Measurements from ENCODE around the gene SMG9. TPM values are rescaled to one million over a fixed set of nuclear protein-coding genes. Genes with fewer than 3 reads are reported as not detected.

The SMG9 gene
- total RNA-seq, 6 experiments from 2014 or later: 29.8 to 39.4 (median 32.0) TPM

DNA sequence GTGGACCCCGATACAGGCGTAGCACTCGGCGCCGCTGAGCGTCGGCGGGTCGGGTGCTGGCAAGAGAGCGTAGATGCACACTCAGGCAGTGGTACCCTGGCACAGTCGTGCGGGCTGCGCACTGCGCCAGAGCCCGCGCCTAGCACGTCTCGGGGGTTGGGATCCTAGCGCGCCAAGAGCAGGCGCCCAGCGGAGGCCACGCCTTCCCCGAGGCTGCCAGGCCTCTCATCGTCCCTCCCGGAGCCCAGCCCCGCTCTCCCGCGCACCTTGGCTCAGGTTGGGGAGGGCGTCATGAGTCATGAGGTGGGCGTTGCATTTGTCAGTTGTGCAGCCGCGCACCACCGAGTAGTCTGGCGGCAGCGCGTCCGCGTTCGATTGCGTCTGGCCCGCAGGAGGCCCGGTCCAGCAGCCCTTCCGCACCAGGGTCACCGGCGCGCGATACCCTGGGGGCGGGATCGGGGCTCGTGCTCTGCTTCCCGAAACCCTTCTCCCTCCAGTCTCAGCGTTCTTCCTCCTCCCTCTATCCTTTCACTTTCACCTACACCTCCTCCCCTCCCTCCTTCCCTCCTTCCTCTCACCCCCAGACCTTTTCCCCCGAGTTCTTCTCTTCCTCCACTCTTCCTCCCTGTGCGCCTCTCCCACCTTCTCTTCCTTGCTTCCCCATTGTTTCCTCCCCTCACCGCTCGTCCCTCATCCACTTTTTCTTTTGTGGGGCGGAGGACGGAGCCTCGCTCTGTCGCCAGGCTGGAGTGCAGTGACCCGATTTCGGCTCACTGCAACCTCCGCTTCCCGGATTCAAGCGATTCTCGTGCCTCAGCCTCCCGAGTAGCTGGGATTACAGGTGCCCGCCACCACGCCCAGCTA, 44.0 kb upstream of the SMG9 start:
- Mint-ChIP-seq H3K27me3 (ENCODE audit: insufficient read depth) (peaks cover 34% of the 10 kb centered on the region), H3K4me3 (peak overlapping the region; percentile 66), H3K9me3 (no peaks in the 10 kb centered on the region), H3K36me3 (ENCODE audit: low read depth) (no peaks in the 10 kb centered on the region), H3K4me1 (ENCODE audit: low read depth) (no peaks in the 10 kb centered on the region), H3K27ac (no peak overlapping the region)
- TF ChIP-seq, protein P1, sequence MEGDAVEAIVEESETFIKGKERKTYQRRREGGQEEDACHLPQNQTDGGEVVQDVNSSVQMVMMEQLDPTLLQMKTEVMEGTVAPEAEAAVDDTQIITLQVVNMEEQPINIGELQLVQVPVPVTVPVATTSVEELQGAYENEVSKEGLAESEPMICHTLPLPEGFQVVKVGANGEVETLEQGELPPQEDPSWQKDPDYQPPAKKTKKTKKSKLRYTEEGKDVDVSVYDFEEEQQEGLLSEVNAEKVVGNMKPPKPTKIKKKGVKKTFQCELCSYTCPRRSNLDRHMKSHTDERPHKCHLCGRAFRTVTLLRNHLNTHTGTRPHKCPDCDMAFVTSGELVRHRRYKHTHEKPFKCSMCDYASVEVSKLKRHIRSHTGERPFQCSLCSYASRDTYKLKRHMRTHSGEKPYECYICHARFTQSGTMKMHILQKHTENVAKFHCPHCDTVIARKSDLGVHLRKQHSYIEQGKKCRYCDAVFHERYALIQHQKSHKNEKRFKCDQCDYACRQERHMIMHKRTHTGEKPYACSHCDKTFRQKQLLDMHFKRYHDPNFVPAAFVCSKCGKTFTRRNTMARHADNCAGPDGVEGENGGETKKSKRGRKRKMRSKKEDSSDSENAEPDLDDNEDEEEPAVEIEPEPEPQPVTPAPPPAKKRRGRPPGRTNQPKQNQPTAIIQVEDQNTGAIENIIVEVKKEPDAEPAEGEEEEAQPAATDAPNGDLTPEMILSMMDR (IDR thresholded peaks at IDR 0.05): no peak
- no peak for DNase-seq

DNA sequence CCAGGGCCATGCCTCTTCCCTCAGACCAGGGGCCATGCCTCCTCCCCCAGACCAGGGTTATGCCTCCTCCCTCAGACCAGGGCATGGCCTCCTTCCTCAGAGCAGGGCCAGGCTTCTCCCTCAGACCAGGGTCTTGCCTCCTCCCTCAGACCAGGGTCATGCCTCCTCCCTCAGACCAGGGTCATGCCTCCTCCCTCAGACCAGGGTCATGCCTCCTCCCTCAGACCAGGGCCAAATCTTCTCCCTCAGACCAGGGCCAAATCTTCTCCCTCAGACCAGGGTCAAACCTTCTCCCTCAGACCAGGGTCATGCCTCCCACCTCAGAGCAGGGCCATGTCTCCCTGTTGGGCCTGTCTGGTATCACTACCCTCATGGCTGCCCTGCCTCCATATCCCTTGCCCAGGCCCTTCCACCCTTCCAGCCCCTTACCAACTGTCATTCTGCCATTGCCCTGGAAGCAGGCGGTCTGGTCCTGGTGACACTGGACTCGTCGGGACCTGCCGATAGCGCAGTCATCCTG, 43.3 kb upstream of the SMG9 start:
- H3K27ac Mint-ChIP-seq: no peak overlapping the region
- H3K27me3 Mint-ChIP-seq (ENCODE audit: insufficient read depth): peaks cover 33% of the 10 kb centered on the region

DNA sequence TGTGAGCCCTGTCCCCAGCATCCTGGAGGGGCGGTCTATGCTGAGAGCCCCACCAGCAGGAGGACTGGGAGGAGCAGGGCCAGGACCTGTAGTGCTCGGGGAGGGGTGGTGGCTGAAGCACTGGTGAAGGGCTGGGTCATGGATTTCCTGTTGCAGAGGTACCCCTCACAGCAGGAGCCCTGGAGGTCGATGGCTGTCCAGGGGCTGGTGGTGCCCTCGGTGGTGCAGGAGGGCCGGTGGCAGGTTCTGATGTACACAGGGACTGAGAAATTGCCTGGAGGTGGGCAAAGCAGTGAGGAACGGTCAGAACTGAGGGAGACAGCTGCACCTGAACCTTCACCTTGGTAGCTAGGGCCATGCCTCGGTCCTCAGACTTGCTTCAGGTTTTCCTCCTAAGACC, 42.8 kb upstream of the SMG9 start:
- Mint-ChIP-seq H3K4me3 (no peak overlapping the region), H3K36me3 (ENCODE audit: low read depth) (no peaks in the 10 kb centered on the region), H3K27ac (no peak overlapping the region), H3K4me1 (ENCODE audit: low read depth) (no peaks in the 10 kb centered on the region), H3K27me3 (ENCODE audit: insufficient read depth) (peaks cover 29% of the 10 kb centered on the region), H3K9me3 (no peaks in the 10 kb centered on the region)
- DNase-seq: no peak
- TF ChIP-seq, protein P1 (IDR thresholded peaks at IDR 0.05): no peak

More for the DNA sequence above, 43.3 kb upstream of the SMG9 start:
- H3K4me1 Mint-ChIP-seq (ENCODE audit: low read depth): no peaks in the 10 kb centered on the region
- DNase-seq: no peak
- H3K4me3 Mint-ChIP-seq: no peak overlapping the region
- TF ChIP-seq, protein P1 (IDR thresholded peaks at IDR 0.05): no peak
- no peaks in the 10 kb centered on the region for H3K36me3 Mint-ChIP-seq (ENCODE audit: low read depth)
- H3K9me3 Mint-ChIP-seq: no peaks in the 10 kb centered on the region

DNA sequence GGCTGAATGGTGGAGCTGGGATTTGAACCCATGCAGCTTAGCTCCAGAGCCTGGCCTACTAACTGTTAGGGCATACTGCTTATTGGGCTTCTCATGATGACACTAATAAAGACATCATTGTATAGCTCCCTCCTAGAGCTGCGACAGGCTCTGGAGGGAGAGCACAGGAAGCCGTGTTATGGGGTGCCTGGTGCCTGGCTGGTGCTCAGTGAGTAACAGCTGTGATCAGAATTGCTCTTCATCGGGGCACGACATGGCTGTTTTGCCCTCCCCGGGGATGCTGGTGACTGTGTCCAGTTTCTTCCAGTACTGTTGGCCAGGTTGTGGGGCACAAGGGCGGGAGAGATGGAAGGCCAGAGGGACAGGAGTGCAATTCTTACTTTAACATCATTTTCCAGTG, 42.4 kb upstream of the SMG9 start:
- Mint-ChIP-seq H3K27ac (no peak overlapping the region), H3K4me1 (ENCODE audit: low read depth) (no peaks in the 10 kb centered on the region), H3K9me3 (no peaks in the 10 kb centered on the region), H3K36me3 (ENCODE audit: low read depth) (no peaks in the 10 kb centered on the region), H3K4me3 (no peak overlapping the region), H3K27me3 (ENCODE audit: insufficient read depth) (peaks cover 24% of the 10 kb centered on the region)
- TF ChIP-seq, protein P1 (IDR thresholded peaks at IDR 0.05): no peak
- DNase-seq: no peak

DNA sequence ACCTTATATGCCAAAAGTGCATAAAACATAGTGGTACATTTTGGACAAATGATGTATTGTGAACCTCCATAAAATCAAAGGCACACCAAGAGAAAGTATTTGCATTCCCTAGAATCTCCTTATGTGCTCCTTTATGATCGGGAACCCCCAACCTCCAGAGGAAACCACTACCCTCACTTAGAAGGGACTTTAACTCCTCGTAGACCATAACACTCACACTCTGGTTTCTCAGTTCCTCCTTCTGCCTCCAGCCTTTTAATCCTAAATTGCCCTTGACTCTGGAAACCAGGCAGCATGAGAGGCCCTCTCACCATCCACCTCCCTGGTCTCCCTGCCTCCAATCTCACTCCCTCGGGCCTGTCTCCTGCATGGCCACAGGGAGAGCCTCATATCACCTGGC, 35.8 kb upstream of the SMG9 start:
- DNase-seq: no peak
- no peaks in the 10 kb centered on the region for H3K4me1 Mint-ChIP-seq (ENCODE audit: low read depth)
- TF ChIP-seq, protein P1 (IDR thresholded peaks at IDR 0.05): no peak
- H3K27me3 Mint-ChIP-seq (ENCODE audit: insufficient read depth): peaks cover 18% of the 10 kb centered on the region
- H3K27ac Mint-ChIP-seq: no peak overlapping the region
- no peaks in the 10 kb centered on the region for H3K9me3 Mint-ChIP-seq
- no peak overlapping the region for H3K4me3 Mint-ChIP-seq
- no peaks in the 10 kb centered on the region for H3K36me3 Mint-ChIP-seq (ENCODE audit: low read depth)

Data from HFFc6 (cell line).